CD4-positive, alpha-beta T cell treated with Interleukin-4 for 1 hour (primary cell): ENCODE measurements around the gene POU4F3.

ENCODE experiments used
- DNase-seq, 2 donors: peaks; one replicate each; pipeline ENCODE4 v3.0.0-alpha.2; 2020 to 2022

The POU4F3 gene

GRCh38 chr5:146340260-146341081 is 1.8 kb downstream of the POU4F3 start:
- peak in 1 of 2 donors; percentile 10 for DNase-seq

GRCh38 chr5:146341854-146342253 is 3.2 kb downstream of the POU4F3 start:
- no peak for DNase-seq

- DNase-seq: no peak
Observed at GRCh38 chr5:146342519-146342881, 3.9 kb downstream of the POU4F3 start.

- DNase-seq: no peak
Observed at GRCh38 chr5:146342882-146343865, 4.5 kb downstream of the POU4F3 start.

GRCh38 chr5:146344155-146345118 is 5.8 kb downstream of the POU4F3 start:
- no peak for DNase-seq

GRCh38 chr5:146345240-146345577 is 6.6 kb downstream of the POU4F3 start:
- no peak for DNase-seq

GRCh38 chr5:146345578-146346366 is 7.1 kb downstream of the POU4F3 start:
- DNase-seq: no peak

GRCh38 chr5:146357126-146357525 is 18.5 kb downstream of the POU4F3 start:
- DNase-seq: no peak

GRCh38 chr5:146359836-146360235 is 21.2 kb downstream of the POU4F3 start:
- no peak for DNase-seq

GRCh38 chr5:146363161-146363874 is 24.7 kb downstream of the POU4F3 start:
- no peak for DNase-seq

GRCh38 chr5:146365618-146366017 is 27.0 kb downstream of the POU4F3 start:
- DNase-seq: no peak

GRCh38 chr5:146366904-146367303 is 28.3 kb downstream of the POU4F3 start:
- no peak for DNase-seq

- no peak for DNase-seq
Observed at GRCh38 chr5:146368137-146368536, 29.5 kb downstream of the POU4F3 start.

- DNase-seq: no peak
Observed at GRCh38 chr5:146369691-146370090, 31.1 kb downstream of the POU4F3 start.

- DNase-seq: no peak
Observed at GRCh38 chr5:146376821-146377220, 38.2 kb downstream of the POU4F3 start.

GRCh38 chr5:146378986-146379385 is 40.3 kb downstream of the POU4F3 start:
- DNase-seq: no peak

GRCh38 chr5:146380714-146381113 is 42.1 kb downstream of the POU4F3 start:
- DNase-seq: no peak

GRCh38 chr5:146388386-146388785 is 49.7 kb downstream of the POU4F3 start:
- no peak for DNase-seq

GRCh38 chr5:146390469-146390868 is 51.8 kb downstream of the POU4F3 start:
- DNase-seq: no peak
